ENCODE results near the gene NAT10. TPM values are rescaled to one million over a fixed set of nuclear protein-coding genes. Genes with fewer than 3 reads are reported as not detected.

NAT10 gene
- total and polyA plus RNA-seq, 2 experiments from 2014 or later: 44.1 to 58.8 TPM

DNA sequence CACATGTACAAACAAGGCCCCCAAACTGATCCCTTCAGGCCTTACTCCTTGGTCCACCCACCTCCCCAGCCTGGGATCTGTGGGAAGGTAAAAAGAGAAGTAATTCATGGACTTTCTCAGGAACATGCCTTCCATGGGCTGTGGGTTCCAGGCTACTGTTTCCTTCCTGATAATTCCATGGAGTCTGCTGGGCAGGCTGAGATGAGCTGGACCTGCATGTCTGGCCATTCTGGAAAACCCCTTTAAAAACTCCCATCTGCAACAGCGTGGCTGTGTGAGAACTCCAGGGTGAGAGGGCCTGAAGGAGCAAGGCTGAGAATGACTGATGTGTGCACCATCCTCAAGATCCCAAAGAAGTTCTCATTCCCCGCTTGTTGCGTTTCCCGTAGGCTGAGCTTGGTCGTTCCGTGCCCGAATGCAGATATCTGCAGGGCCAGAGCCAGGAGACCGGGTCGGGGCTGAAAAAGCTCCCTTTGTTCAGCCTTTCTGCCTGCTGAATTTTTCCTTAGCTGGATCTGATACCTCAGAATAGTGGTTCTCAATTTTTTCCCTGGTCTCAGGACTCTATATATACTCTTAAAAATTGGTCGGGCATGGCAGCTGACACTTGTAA, 72.9 kb downstream of the NAT10 start (continued):
- TF ChIP-seq, protein P1, sequence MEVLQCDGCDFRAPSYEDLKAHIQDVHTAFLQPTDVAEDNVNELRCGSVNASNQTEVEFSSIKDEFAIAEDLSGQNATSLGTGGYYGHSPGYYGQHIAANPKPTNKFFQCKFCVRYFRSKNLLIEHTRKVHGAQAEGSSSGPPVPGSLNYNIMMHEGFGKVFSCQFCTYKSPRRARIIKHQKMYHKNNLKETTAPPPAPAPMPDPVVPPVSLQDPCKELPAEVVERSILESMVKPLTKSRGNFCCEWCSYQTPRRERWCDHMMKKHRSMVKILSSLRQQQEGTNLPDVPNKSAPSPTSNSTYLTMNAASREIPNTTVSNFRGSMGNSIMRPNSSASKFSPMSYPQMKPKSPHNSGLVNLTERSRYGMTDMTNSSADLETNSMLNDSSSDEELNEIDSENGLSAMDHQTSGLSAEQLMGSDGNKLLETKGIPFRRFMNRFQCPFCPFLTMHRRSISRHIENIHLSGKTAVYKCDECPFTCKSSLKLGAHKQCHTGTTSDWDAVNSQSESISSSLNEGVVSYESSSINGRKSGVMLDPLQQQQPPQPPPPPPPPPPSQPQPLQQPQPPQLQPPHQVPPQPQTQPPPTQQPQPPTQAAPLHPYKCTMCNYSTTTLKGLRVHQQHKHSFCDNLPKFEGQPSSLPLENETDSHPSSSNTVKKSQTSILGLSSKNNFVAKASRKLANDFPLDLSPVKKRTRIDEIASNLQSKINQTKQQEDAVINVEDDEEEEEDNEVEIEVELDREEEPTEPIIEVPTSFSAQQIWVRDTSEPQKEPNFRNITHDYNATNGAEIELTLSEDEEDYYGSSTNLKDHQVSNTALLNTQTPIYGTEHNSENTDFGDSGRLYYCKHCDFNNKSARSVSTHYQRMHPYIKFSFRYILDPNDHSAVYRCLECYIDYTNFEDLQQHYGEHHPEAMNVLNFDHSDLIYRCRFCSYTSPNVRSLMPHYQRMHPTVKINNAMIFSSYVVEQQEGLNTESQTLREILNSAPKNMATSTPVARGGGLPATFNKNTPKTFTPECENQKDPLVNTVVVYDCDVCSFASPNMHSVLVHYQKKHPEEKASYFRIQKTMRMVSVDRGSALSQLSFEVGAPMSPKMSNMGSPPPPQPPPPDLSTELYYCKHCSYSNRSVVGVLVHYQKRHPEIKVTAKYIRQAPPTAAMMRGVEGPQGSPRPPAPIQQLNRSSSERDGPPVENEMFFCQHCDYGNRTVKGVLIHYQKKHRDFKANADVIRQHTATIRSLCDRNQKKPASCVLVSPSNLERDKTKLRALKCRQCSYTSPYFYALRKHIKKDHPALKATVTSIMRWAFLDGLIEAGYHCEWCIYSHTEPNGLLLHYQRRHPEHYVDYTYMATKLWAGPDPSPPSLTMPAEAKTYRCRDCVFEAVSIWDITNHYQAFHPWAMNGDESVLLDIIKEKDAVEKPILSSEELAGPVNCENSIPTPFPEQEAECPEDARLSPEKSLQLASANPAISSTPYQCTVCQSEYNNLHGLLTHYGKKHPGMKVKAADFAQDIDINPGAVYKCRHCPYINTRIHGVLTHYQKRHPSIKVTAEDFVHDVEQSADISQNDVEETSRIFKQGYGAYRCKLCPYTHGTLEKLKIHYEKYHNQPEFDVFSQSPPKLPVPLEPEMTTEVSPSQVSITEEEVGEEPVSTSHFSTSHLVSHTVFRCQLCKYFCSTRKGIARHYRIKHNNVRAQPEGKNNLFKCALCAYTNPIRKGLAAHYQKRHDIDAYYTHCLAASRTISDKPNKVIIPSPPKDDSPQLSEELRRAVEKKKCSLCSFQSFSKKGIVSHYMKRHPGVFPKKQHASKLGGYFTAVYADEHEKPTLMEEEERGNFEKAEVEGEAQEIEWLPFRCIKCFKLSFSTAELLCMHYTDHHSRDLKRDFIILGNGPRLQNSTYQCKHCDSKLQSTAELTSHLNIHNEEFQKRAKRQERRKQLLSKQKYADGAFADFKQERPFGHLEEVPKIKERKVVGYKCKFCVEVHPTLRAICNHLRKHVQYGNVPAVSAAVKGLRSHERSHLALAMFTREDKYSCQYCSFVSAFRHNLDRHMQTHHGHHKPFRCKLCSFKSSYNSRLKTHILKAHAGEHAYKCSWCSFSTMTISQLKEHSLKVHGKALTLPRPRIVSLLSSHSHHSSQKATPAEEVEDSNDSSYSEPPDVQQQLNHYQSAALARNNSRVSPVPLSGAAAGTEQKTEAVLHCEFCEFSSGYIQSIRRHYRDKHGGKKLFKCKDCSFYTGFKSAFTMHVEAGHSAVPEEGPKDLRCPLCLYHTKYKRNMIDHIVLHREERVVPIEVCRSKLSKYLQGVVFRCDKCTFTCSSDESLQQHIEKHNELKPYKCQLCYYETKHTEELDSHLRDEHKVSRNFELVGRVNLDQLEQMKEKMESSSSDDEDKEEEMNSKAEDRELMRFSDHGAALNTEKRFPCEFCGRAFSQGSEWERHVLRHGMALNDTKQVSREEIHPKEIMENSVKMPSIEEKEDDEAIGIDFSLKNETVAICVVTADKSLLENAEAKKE (CRISPR knock-in tag; IDR thresholded peaks at IDR 0.05): no peak
- TF ChIP-seq, protein P2, sequence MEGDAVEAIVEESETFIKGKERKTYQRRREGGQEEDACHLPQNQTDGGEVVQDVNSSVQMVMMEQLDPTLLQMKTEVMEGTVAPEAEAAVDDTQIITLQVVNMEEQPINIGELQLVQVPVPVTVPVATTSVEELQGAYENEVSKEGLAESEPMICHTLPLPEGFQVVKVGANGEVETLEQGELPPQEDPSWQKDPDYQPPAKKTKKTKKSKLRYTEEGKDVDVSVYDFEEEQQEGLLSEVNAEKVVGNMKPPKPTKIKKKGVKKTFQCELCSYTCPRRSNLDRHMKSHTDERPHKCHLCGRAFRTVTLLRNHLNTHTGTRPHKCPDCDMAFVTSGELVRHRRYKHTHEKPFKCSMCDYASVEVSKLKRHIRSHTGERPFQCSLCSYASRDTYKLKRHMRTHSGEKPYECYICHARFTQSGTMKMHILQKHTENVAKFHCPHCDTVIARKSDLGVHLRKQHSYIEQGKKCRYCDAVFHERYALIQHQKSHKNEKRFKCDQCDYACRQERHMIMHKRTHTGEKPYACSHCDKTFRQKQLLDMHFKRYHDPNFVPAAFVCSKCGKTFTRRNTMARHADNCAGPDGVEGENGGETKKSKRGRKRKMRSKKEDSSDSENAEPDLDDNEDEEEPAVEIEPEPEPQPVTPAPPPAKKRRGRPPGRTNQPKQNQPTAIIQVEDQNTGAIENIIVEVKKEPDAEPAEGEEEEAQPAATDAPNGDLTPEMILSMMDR (conservative IDR thresholded peaks at IDR 0.05; ENCODE audit: low read depth in 2 of 2): no peak

DNA sequence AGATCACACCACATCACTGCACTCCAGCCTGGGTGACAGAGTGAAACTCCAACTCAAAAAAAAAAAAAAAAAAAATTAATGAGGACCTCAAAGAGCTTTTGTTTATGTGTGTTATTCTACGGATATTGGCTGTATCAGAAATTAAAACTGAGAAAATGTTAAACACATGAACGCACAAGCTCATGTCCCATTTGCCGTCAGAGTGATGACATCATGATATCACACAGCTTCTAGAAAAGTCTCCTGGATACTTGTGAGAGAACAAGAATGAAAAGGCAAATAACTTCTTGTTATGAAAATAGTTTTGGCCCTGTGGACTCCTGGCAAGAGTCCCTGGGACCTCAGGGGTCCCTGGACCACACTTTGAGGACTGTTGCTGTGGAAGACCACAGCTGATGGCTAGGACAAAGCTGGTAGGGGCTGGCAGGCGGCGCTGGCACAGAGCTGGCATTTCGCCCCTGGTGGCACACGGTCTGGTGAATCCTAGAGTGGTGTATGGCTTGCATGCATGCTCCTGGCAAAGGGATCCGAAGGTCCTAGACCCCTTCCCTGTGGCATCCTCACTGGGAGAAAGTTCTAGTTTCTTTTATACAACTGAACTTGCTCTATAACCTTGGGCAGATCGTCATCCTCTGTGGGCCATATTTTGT, 73.7 kb downstream of the NAT10 start:
- ATAC-seq: no peak
- 0 out of 2 replicates have a peak, but pooled peaks cover 2% of the 10 kb centered on the region for H4K20me1 ChIP-seq (replicated peaks; ENCODE audit: insufficient read depth)
- H3K36me3 Mint-ChIP-seq (ENCODE audit: low read depth): no peaks in the 10 kb centered on the region
- no peak overlapping the region for H3K27ac ChIP-seq (ENCODE audit: low read depth)
- no peaks in the 10 kb centered on the region for H3F3A ChIP-seq (replicated peaks; ENCODE audit: low read depth)
- no peak for DNase-seq (ENCODE audit: low spot score)
- peaks cover 8% of the 10 kb centered on the region; the same call in 2 of the 3 replicates for H3K4me1 Mint-ChIP-seq
- H3K4me3 ChIP-seq: no peak overlapping the region
- H3K4me2 ChIP-seq: no peak overlapping the region
- no peak overlapping the region for H2AFZ ChIP-seq
- no peaks in the 10 kb centered on the region for H3K36me3 ChIP-seq (ENCODE audit: insufficient read depth)
- no peaks in the 10 kb centered on the region for H3K9me3 Mint-ChIP-seq
- H3K27me3 ChIP-seq (ENCODE audit: insufficient read depth): no peaks in the 10 kb centered on the region
- no peaks in the 10 kb centered on the region for H3K79me2 ChIP-seq (replicated peaks; ENCODE audit: insufficient read depth)
- TF ChIP-seq ZNF331 (CRISPR knock-in tag; IDR thresholded peaks at IDR 0.05; ENCODE audit: low read depth): no peak
- TF ChIP-seq, protein P3, sequence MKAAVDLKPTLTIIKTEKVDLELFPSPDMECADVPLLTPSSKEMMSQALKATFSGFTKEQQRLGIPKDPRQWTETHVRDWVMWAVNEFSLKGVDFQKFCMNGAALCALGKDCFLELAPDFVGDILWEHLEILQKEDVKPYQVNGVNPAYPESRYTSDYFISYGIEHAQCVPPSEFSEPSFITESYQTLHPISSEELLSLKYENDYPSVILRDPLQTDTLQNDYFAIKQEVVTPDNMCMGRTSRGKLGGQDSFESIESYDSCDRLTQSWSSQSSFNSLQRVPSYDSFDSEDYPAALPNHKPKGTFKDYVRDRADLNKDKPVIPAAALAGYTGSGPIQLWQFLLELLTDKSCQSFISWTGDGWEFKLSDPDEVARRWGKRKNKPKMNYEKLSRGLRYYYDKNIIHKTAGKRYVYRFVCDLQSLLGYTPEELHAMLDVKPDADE (IDR thresholded peaks at IDR 0.05): no peak
- no peak for TF ChIP-seq ZNF114 (CRISPR knock-in tag; IDR thresholded peaks at IDR 0.05)
- TF ChIP-seq, protein P4, sequence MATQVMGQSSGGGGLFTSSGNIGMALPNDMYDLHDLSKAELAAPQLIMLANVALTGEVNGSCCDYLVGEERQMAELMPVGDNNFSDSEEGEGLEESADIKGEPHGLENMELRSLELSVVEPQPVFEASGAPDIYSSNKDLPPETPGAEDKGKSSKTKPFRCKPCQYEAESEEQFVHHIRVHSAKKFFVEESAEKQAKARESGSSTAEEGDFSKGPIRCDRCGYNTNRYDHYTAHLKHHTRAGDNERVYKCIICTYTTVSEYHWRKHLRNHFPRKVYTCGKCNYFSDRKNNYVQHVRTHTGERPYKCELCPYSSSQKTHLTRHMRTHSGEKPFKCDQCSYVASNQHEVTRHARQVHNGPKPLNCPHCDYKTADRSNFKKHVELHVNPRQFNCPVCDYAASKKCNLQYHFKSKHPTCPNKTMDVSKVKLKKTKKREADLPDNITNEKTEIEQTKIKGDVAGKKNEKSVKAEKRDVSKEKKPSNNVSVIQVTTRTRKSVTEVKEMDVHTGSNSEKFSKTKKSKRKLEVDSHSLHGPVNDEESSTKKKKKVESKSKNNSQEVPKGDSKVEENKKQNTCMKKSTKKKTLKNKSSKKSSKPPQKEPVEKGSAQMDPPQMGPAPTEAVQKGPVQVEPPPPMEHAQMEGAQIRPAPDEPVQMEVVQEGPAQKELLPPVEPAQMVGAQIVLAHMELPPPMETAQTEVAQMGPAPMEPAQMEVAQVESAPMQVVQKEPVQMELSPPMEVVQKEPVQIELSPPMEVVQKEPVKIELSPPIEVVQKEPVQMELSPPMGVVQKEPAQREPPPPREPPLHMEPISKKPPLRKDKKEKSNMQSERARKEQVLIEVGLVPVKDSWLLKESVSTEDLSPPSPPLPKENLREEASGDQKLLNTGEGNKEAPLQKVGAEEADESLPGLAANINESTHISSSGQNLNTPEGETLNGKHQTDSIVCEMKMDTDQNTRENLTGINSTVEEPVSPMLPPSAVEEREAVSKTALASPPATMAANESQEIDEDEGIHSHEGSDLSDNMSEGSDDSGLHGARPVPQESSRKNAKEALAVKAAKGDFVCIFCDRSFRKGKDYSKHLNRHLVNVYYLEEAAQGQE (IDR thresholded peaks at IDR 0.05; ENCODE audit: unreplicated experiment): no peak
- no peak for TF ChIP-seq CREB1 (CRISPR knock-in tag; IDR thresholded peaks at IDR 0.05; ENCODE audit: low read depth)
- H3K9me2 ChIP-seq (ENCODE audit: insufficient read depth): no peaks in the 10 kb centered on the region
- H3K4me3 Mint-ChIP-seq: no peak overlapping the region
- H3K4me1 ChIP-seq (ENCODE audit: insufficient read depth): peaks cover 5% of the 10 kb centered on the region
- H3K27ac Mint-ChIP-seq: no peak overlapping the region
- peaks cover 2% of the 10 kb centered on the region for H3K27me3 Mint-ChIP-seq (ENCODE audit: insufficient read depth, low read depth, poor library complexity)
